HEK293 (cell line): Measurements from ENCODE around the gene PDK2.

Experiments used
- BCL11B ChIP-seq: fragments of 450-650 bp; formaldehyde crosslinking; IDR thresholded peaks from 2 replicates; pipeline ENCODE4 v1.5.1; 2016; ENCODE audit warnings: low read depth, missing biosample characterization, missing genetic modification characterization
- CTCF ChIP-seq: fragments of 450-650 bp; formaldehyde crosslinking; IDR thresholded peaks from 2 replicates; pipeline ENCODE4 v1.5.1; 2016; ENCODE audit warnings: missing biosample characterization, missing genetic modification characterization
- GLIS2 ChIP-seq: fragments of 450-650 bp; formaldehyde crosslinking; IDR thresholded peaks from 2 replicates; pipeline ENCODE4 v1.5.1; 2016; ENCODE audit warnings: missing biosample characterization, missing genetic modification characterization
- KLF1 ChIP-seq: fragments of 450-650 bp; formaldehyde crosslinking; IDR thresholded peaks from 2 replicates; pipeline ENCODE4 v1.5.1; 2016; ENCODE audit warnings: missing biosample characterization, missing genetic modification characterization
- KLF8 ChIP-seq: fragments of 450-650 bp; formaldehyde crosslinking; IDR thresholded peaks from 2 replicates; pipeline ENCODE4 v1.5.1; 2016; ENCODE audit warnings: missing biosample characterization, missing genetic modification characterization
- REST ChIP-seq: fragments of 450-650 bp; formaldehyde crosslinking; IDR thresholded peaks from 2 replicates; pipeline ENCODE4 v1.5.1; 2016; ENCODE audit warnings: missing biosample characterization, missing genetic modification characterization
- SCRT1 ChIP-seq: fragments of 450-650 bp; formaldehyde crosslinking; IDR thresholded peaks from 2 replicates; pipeline ENCODE4 v1.5.1; 2016; ENCODE audit warnings: missing biosample characterization, missing genetic modification characterization, borderline replicate concordance
- SP2 ChIP-seq: fragments of 450-650 bp; formaldehyde crosslinking; IDR thresholded peaks from 2 replicates; pipeline ENCODE4 v1.5.1; 2016; ENCODE audit warnings: missing biosample characterization, missing genetic modification characterization
- SP3 ChIP-seq: fragments of 450-650 bp; formaldehyde crosslinking; IDR thresholded peaks from 2 replicates; pipeline ENCODE4 v1.5.1; 2016; ENCODE audit warnings: missing biosample characterization, missing genetic modification characterization
- TRIM28 ChIP-seq: IDR thresholded peaks from 2 replicates; pipeline ENCODE4 v1.6.1; 2011; ENCODE audit warnings: low read length, control low read depth, borderline replicate concordance
- ZBTB21 ChIP-seq: fragments of 450-650 bp; formaldehyde crosslinking; IDR thresholded peaks from 2 replicates; pipeline ENCODE4 v1.5.1; 2017; ENCODE audit warnings: missing biosample characterization, missing genetic modification characterization
- ZEB2 ChIP-seq: fragments of 450-650 bp; formaldehyde crosslinking; IDR thresholded peaks from 2 replicates; pipeline ENCODE4 v1.5.1; 2016; ENCODE audit warnings: missing biosample characterization, missing genetic modification characterization
- ZFP37 ChIP-seq: fragments of 450-650 bp; formaldehyde crosslinking; IDR thresholded peaks from 2 replicates; pipeline ENCODE4 v1.5.1; 2016; ENCODE audit warnings: missing biosample characterization, missing genetic modification characterization
- ZIC2 ChIP-seq: fragments of 450-650 bp; formaldehyde crosslinking; IDR thresholded peaks from 2 replicates; pipeline ENCODE4 v1.5.1; 2016; ENCODE audit warnings: missing biosample characterization, missing genetic modification characterization
- ZNF112 ChIP-seq: fragments of 450-650 bp; formaldehyde crosslinking; IDR thresholded peaks from 2 replicates; pipeline ENCODE4 v1.5.0; 2017; ENCODE audit warnings: missing biosample characterization, missing genetic modification characterization
- ZNF114 ChIP-seq: fragments of 450-650 bp; formaldehyde crosslinking; IDR thresholded peaks from 2 replicates; pipeline ENCODE4 v1.5.0; 2017; ENCODE audit warnings: missing biosample characterization, missing genetic modification characterization
- ZNF133 ChIP-seq: fragments of 450-650 bp; formaldehyde crosslinking; IDR thresholded peaks from 2 replicates; pipeline ENCODE4 v1.5.1; 2016; ENCODE audit warnings: missing biosample characterization, missing genetic modification characterization
- ZNF146 ChIP-seq: fragments of 450-650 bp; formaldehyde crosslinking; IDR thresholded peaks from 2 replicates; pipeline ENCODE4 v1.5.1; 2016; ENCODE audit warnings: missing biosample characterization, missing genetic modification characterization
- ZNF148 ChIP-seq: fragments of 450-650 bp; formaldehyde crosslinking; IDR thresholded peaks from 2 replicates; pipeline ENCODE4 v1.5.0; 2017; ENCODE audit warnings: missing biosample characterization, missing genetic modification characterization, borderline replicate concordance
- ZNF157 ChIP-seq: fragments of 450-650 bp; formaldehyde crosslinking; IDR thresholded peaks from 2 replicates; pipeline ENCODE4 v1.5.1; 2016; ENCODE audit warnings: missing biosample characterization, missing genetic modification characterization
- ZNF16 ChIP-seq: fragments of 450-650 bp; formaldehyde crosslinking; IDR thresholded peaks from 2 replicates; pipeline ENCODE4 v1.5.1; 2016; ENCODE audit warnings: low read depth, missing biosample characterization, missing genetic modification characterization
- ZNF292 ChIP-seq: fragments of 450-650 bp; formaldehyde crosslinking; IDR thresholded peaks from 2 replicates; pipeline ENCODE4 v1.5.1; 2016; ENCODE audit warnings: low read depth, missing biosample characterization, missing genetic modification characterization, borderline replicate concordance
- ZNF341 ChIP-seq: fragments of 450-650 bp; formaldehyde crosslinking; IDR thresholded peaks from 2 replicates; pipeline ENCODE4; 2016; ENCODE audit warnings: low read depth, missing biosample characterization, missing genetic modification characterization
- ZNF398 ChIP-seq: fragments of 450-650 bp; formaldehyde crosslinking; IDR thresholded peaks from 2 replicates; pipeline ENCODE4 v1.5.1; 2017; ENCODE audit warnings: missing biosample characterization, missing genetic modification characterization
- ZNF510 ChIP-seq: fragments of 450-650 bp; formaldehyde crosslinking; IDR thresholded peaks from 2 replicates; pipeline ENCODE4 v1.5.1; 2018; ENCODE audit warnings: mild to moderate bottlenecking, missing genetic modification characterization, missing biosample characterization; ENCODE audit not compliant: insufficient replicate concordance
- ZNF571 ChIP-seq: fragments of 450-650 bp; formaldehyde crosslinking; IDR thresholded peaks from 2 replicates; pipeline ENCODE4 v1.5.0; 2017; ENCODE audit warnings: missing biosample characterization, missing genetic modification characterization
- ZNF704 ChIP-seq: fragments of 450-650 bp; formaldehyde crosslinking; IDR thresholded peaks from 2 replicates; pipeline ENCODE4 v1.5.1; 2016; ENCODE audit warnings: missing biosample characterization, missing genetic modification characterization
- ZSCAN16 ChIP-seq: fragments of 450-650 bp; formaldehyde crosslinking; IDR thresholded peaks from 2 replicates; pipeline ENCODE4 v1.5.1; 2016; ENCODE audit warnings: missing biosample characterization, missing genetic modification characterization
- ZSCAN30 ChIP-seq: fragments of 450-650 bp; IDR thresholded peaks from 2 replicates; pipeline ENCODE4 v1.5.1; 2018; ENCODE audit warnings: missing biosample characterization, mild to moderate bottlenecking, missing genetic modification characterization, moderate library complexity

PDK2 gene

GRCh38 chr17:50151937-50152547, 56.9 kb downstream of the PDK2 start (continued):
- TF ChIP-seq ZNF148 (0 out of 2 replicates have a peak, but pooled peaks have one; percentile 6), TRIM28 (no peak; the same call in 1 of the 2 replicates), ZSCAN30 (tag by site-specific recombination) (peak; percentile 66; the same call in 1 of the 2 replicates), ZNF112 (tag by site-specific recombination) (no peak), ZNF133 (tag by site-specific recombination) (no peak), ZNF341 (tag by site-specific recombination) (peak; percentile 99), SP3 (tag by site-specific recombination) (peak; percentile 89), CTCF (tag by site-specific recombination) (no peak; the same call in 1 of the 2 replicates), ZNF114 (tag by site-specific recombination) (no peak), ZNF157 (tag by site-specific recombination) (no peak), ZNF510 (tag by site-specific recombination) (no peak), ZIC2 (tag by site-specific recombination) (peak; percentile 60), ZNF146 (tag by site-specific recombination) (0 out of 2 replicates have a peak, but pooled peaks have one; percentile 17), SCRT1 (no peak), BCL11B (tag by site-specific recombination) (peak; percentile 89), REST (tag by site-specific recombination) (peak; percentile 54), ZBTB21 (tag by site-specific recombination) (peak; percentile 67; the same call in 1 of the 2 replicates), SP2 (peak; percentile 83), GLIS2 (tag by site-specific recombination) (peak; percentile 75; the same call in 1 of the 2 replicates), ZEB2 (tag by site-specific recombination) (peak; percentile 69), ZNF292 (tag by site-specific recombination) (no peak), ZNF16 (tag by site-specific recombination) (peak; percentile 26; the same call in 1 of the 2 replicates), KLF1 (peak; percentile 62; the same call in 1 of the 2 replicates), ZNF398 (tag by site-specific recombination) (peak; percentile 99), KLF8 (peak; percentile 96), ZNF704 (tag by site-specific recombination) (no peak), ZNF571 (no peak), ZSCAN16 (tag by site-specific recombination) (0 out of 2 replicates have a peak, but pooled peaks have one; percentile 47), ZFP37 (tag by site-specific recombination) (peak; percentile 77; the same call in 1 of the 2 replicates)
